Measurements from ENCODE around the gene TMEM106C.
"Not testable (repeated sequence)": the region's sequence is repeated elsewhere in the genome, so short reads cannot be mapped to it uniquely, and the experiment has no call there.

Gene TMEM106C

DNA sequence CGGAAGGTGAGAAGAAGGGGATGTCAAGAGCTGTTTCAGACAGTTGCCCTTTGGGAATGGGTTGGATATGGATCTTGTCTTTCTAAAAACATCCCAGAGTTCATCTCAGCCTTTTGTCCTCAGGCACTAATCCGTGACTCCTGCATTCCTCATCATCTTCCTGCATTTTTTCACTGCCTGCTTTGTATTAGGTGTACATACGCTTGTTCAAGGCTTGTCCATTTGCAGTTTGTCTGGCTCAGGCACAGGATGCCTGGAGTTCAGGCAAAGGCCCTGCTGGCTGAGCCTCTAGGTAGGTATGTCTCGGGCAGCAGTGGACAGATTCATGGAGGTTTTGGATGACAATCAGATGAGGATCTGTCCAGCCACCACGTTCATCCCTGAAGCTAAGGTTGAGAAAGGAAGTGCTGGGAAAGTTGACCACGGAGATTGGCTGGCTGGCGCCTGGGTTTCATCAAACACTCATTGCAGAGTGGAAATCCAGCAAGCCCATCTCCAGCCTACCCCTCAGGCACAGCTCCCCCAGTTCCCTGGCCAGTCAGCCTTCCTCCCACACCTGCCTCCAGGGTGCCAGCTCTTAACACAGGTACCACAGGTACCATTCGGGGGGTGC, 12.4 kb upstream of the TMEM106C start:
- FAIRE-seq, result no peak

DNA sequence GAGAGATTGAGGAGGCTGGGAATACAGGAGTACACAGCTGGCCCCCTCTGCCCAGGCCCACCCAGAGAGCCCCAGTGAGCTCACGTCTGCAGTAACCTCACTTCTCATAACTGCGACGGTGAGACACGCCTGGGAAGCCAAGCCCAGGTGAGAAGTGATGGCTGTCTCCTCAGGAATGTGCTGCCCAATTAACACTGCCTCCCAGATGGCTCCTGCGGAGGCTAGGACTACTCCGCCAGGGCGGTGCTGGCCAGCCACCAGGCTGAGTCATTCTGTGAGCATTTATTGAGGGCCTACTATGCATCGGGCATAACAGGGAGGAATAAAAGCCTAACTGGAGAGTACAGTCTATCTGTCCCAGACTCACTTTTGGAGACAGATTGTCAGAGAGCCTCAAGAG, 9.3 kb upstream of the TMEM106C start:
- FAIRE-seq, result no peak

DNA sequence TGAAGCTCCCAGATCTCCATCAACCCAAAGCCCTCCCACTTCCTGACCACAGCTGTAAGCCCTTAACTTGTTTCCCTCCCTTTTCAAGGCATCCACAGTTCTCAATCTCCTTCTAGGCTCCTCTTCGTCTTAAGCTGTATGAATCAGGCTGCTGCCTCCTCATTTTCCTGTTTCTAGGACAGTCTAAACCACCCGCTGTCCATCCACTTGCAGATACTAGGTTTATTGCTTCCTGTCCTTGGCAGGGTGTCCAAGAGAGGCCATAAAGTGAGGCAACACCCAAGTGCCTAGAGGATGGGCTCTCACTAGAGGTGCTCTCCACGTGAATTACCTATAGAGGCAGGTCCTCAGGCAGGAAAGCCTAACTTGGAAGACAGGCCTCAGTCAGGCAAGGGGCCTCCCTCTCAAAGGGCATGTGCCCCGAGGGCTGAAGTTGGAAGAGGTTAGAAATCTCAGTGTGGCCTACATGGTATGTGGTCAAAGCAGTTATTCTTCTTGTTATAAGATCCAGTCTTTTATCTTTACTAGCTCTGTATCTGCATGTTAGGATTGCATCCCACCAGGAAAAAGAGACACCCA, 8.8 kb upstream of the TMEM106C start:
- no peak for FAIRE-seq

DNA sequence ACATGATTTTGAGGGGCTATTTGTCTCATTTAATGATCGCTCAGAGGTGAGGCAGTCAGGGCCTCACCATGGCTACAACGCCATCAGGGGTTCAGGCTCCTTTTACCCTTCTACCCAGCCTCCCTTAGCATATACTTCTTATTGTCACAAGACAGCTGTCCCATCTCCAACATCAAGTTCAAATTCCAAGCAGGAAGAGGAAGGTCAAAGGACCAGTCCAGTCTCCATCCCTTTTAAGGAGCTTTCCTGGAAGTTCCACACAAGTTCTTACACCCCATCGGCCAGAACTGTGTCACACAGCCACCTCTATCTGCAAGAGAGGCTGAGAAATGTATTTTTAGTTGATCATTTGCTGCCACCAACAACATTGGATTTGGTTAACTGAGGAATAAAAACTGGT, 8.3 kb upstream of the TMEM106C start:
- no peak for FAIRE-seq

DNA sequence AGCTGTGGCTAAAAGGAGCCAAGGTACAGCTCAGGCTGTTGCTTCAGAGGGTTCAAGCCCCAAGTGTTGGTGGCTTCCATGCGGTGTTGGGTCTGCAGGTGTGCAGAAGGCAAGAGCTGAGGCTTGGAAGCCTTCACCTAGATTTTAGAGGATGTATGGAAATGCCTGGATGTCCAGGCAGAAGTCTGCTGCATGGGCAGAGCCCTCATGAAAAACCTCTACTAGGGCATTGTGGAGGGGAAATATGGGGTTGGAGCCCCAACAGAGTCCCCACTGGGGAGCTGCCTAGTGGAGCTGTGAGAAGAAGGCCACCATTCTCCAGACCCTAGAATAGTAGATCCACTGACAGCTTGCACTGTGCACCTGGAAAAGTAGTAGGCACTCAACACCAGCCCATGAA, 5.7 kb upstream of the TMEM106C start:
- not testable (repeated sequence) for FAIRE-seq

DNA sequence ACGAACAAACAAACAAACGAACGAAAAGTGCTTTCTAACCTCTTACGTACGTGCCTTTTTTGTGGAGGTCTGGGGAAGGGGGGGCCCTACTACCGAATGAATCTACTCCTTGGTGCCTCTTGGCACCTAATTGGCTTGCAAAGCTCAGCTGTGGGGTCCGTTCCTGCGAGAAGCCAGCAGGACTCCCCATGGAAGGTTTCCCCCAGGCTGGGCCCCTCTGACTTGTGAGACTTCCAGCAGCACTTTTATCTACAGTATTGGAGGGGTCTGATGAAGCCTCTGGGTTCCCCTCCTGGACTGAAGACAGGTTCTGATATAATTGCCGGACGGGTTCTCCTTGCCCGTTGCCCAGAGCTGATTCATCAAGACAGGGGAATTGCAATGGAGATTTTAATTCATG, 1.2 kb upstream of the TMEM106C start:
- no peak for FAIRE-seq

DNA sequence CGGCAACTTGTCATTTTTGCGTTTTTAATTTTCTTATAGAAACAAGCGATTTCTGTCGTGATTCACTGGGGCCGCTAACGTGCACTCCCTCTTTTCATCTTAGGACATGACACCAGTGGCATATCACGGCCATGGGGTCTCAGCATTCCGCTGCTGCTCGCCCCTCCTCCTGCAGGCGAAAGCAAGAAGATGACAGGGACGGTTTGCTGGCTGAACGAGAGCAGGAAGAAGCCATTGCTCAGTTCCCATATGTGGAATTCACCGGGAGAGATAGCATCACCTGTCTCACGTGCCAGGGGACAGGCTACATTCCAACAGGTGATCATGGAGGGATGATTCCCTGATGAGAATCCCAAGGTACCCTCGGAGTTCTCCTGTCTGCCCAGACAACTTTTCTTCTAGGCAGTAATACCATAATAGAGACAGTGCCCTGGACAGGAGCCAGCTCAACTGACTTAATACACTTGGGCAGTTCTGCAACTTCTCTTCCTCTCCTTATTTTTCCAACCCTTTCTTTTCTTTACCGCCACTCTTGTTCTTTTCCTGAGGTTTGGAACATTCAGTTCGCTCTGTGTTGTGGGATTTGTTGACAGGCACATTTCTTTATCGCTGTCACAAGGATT, 821 bp downstream of the TMEM106C start:
- FAIRE-seq, result no peak

DNA sequence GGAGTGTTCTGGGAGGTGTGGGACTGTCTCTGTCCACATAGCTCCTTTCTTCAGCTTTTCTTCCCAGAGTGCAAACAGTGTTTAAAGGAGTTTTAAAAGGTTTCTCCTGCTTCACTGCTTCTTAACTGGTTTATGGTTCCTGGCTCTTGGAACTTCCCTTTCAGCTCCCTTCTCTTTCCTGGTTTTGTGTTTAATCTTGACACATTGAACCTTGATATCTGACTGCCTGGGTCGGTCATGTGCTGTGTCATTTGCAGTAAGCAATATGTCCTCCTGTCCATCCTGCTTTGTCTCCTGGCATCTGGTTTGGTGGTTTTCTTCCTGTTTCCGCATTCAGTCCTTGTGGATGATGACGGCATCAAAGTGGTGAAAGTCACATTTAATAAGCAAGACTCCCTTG, 2.2 kb downstream of the TMEM106C start:
- FAIRE-seq, result no peak

DNA sequence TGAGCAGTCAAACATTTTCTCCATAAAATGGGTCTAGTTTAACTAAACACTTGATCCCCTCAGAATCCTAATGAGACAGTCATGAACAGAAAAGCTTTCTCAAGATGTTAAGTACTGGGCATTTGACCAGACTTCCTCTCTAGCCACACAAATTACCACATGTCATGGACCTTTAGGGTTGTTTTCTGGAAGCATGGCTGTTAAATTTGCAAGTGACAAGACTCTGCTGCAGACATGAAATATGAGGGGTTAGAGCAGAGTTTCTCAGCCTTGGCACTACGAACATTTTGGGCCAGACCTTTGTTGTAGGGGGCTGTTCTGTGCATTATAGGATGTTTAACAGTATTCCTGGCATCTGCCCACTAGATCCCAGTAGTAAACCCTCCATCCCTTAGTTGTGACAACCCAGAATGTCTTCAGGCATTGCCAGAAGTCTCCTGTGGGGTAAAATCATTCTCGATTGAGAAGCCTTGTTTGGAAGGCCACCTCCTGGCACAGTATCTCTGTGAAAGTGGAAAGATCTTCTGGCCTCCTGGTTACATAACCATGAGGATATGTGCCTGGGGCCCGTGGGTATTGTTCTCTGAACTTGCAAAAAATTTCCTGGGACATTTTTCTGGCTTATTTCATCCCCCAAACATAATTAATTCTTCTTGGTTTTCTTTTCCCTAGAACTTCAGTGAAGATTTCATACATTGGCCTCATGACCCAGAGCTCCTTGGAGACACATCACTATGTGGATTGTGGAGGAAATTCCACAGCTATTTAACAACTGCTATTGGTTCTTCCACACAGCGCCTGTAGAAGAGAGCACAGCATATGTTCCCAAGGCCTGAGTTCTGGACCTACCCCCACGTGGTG, 4.3 kb downstream of the TMEM106C start:
- no peak for FAIRE-seq

DNA sequence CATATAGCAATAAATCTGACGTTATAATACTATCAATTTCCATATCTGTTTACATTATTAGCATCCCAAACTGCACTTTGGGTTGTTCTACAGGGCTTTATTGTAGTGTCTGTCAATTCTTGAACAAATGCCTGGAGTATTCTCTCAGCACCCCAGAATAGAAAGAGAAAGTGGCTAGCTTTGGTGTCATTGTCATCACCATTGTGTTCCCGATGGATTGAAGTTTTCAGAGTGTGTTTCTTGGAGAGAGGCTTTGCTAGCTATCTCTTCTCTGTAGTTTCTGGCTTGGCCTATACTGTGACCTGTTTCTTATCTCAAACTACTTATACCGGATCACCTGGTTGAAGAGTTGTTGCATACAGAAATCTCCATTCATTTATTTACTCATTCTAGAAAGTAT, 6.4 kb downstream of the TMEM106C start:
- no peak for FAIRE-seq

DNA sequence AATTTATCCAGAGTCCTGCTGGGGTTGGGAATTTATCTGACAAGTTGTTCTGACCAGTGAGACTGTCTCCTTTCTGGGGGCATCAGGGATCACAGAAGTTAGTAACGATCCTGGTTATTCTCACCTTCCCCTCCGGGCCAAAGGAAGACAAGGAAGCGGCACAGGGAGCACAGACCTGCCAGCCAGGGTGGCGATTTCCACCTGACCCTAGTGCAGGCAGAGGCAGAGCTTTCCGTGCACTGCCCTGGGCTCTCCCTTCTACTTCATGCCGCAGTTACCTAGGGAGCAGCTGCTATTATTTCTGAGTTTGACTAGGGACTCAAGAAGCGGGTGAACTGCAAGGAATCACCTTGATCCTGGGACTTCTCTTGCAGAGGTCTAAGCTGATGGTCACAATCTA, 7.4 kb downstream of the TMEM106C start:
- FAIRE-seq, result no peak

DNA sequence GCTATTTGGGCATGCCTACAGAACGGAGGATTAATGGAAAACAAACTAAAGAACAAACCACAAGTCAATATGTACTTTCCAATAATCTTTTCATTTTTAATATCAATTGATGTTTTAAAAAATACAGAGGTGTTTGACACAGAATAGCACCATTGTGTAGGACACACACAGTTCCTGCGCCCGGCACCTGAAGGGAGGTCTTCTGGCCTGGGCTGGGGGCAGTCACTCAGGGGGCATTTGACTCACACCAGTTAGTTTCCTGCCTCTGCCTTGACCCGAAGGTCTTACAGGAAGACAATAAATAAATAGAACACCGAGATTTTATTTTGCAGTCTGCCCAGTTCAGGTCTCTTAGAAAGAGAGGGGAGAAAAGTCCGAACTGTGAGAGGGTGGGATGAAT, 9.5 kb downstream of the TMEM106C start:
- FAIRE-seq, result no peak

DNA sequence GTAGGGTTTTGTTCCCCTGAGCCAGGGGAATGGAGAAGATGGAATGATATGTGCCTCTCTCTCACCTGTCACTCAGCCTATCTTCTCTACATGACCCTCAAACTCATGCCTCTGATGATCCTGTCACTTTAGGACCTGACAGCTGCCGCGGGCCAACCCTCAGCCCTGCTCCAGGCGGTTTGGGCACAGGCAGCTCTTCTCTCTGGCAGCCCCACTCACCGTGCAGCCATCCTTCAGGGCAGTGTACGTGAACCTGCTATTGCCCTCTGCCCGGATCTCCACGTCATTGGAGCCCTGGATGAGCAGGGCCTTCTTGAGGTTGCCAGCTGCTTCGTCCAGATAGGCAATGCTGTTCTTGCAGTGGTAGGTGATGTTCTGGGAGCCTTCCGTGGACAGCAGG, 10.5 kb downstream of the TMEM106C start:
- FAIRE-seq, result no peak

DNA sequence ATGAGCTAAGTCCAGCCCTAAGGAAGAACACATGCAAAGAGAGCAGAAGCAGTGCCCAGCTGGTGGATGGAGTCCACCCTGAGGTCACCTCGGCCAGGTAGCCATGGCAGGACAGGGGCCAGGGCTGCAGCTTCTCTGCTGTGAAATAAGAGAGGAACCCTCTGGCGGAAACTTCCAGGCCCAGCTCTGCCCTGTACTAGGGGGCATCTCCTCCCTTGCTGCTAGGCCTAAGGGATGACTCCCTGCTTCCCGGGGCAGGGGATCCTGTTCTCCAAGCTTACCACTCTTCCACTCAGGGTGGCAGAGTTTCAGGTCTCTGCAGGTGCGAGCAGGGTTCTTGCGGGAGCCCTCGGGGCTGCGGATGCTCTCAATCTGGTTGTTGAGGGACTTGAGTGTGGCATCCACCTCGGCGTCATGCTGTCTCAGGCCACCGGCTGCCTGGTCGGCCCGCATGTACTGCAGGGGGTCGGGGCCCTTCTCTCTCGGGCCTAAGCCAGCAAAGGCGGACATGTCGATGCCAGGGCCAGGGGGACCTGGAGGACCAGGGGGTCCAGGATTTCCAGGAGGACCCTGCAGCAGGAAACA, 11.7 kb downstream of the TMEM106C start:
- FAIRE-seq, result no peak

DNA sequence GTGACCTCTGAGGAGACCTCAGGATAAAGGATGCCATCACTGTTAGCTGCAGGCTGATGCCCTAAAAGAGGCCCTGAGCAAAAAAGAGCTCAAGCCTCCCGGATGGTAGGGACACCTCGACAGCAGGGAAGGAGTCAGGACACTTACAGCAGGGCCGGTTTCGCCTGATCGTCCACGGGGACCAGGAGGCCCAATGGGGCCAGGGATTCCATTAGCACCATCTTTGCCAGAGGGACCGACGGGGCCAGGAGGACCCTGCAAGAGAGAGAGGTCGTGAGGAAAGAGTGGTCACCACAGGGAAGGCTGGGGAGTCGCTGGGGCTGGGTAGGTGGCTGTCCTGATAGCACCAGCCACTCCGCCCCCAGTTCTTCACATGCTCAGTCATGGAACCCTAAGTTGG, 12.4 kb downstream of the TMEM106C start:
- FAIRE-seq, result no peak

DNA sequence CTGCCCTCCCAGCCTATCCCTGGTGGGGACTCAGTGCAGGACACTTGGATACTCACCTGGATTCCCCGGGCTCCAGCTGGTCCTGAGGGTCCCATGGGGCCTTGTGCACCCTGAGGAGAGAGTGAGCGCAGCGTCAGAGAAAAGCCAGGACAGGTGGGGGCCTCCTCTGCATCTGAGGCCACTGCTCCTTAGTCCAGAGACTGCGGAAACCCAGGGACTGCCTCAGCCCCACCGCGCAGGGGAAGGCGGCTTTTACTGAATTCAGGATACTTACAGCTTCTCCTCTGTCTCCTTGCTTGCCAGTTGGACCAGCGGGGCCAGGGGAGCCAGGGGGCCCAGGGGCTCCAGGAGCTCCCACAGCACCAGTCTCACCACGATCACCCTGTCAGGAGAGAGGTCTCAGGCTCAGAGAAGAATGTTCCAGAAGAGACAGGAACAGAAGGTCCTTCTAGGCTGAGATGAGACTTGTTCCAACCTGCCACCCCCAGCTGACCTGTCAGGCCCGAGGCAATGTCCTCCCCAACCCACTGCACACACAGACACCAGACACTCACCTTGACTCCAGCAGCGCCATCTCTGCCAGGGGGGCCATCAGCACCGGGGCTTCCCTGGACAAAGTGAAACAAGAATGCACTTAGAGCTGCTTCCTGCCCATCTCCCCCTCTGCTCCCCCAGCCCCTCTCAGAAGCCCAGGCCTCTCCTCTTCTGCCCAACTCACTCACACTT, 13.8 kb downstream of the TMEM106C start:
- FAIRE-seq, result no peak

DNA sequence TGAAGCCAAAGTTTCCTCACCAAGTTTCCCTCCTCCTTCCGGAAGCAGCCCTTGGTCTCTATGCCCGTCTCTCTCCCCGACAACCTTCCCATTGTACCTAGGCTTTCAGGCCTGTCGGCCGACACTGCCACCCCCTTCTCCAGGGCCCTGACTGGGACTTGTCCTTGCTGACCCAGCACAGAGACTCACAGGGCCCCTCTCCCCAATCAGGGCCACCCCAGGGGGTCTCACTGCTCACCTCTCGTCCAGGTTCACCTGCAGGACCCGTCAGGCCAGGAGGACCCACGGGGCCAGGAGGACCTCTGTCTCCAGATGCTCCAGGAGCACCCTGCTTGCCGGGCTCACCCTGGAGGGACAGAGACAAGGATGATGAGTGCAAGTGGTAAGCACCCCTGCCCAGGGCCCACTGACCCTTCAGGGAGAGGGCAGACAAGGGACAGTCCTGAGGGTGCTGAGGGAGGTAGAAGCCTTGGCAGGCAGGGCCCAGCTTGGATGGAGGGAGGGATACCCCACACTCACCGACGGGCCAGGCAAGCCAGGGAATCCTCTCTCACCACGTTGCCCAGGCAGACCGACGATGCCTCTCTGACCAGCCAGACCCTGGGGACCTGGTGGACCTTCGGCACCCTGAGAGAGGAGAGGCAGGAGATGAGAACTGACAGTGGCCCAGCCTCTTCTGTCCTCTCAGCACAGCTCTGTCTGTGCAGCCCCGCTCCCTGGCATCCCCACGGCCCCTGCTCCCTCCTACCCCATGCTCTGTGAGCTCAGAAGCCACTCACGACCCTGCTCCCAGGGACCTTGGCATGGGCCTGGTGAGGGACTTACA, 14.6 kb downstream of the TMEM106C start:
- no peak for FAIRE-seq

DNA sequence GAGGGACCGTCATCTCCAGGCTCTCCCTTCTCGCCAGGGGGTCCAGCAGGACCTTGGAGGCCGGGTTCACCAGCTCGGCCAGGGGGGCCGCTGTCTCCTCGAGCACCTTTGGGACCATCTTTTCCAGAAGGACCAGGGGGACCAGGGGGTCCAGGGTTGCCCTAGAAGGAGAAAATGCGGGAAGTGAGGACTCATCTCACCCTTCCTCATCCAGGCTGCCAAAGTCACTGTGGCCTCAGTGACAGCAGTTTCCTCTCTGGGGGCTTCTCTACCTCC, 15.1 kb downstream of the TMEM106C start:
- FAIRE-seq, result no peak

DNA sequence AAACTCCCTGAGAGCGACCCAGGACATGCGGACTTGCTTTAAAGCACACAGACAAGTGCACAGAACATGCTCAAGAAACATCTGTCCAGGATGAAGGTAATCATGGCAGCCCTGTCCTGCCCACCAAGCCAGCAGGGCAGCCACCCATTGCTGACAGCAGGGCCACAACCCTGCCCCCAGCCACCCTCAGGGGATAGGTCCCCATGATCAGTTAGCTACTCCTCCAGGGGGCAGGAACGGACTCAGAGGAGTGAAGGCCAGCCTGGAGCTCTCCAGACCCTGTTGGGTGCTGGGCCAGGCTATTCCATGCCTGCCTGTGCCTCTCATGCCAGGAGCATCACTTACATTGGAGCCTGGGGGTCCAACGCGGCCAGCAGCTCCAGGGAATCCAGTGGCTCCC, 15.8 kb downstream of the TMEM106C start:
- FAIRE-seq, result no peak

DNA sequence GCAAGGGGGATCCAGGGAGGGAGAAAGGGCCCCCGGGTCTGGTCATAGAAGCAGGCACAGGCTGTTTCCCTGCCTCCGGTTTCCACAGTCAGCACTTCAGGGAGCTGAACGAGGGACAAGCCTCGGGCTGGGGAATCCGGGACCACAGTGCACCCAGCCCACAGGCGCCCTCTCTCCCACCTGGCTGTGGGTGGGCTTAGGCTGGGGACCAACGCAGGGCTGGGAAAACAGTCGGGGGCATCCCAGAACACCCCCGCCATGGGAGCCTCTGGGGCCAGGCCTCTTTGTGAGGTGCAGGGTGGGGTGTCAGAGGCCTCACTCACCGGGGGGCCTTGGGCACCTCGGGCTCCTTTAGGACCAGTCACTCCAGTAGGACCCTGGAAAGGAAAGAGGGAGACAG, 16.3 kb downstream of the TMEM106C start:
- no peak for FAIRE-seq

DNA sequence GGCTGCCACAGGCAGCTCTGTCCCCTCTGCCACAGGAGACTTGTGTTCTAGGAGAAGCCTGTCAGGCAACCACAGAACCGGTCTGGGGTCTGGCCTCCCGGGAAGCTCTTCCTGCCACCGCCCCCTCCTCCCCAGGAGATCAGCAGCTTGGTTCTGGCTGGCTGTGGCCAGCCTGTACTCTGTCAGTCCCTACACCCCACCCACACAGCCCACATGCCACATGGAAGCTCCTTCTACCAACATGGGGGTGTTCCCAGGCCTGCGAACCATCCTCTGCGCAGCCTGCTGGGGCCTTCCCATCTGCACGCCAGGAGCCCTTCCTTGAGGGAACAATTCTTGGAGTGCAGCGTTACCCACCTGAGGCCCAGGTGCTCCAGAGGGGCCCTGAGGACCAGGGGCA, 16.8 kb downstream of the TMEM106C start:
- FAIRE-seq, result no peak
